Loucy (cell line): ENCODE data around the gene ALDH1L2.

Source experiments
- H2AFZ ChIP-seq: fragments of 200-600 bp; sonication (generic); 2 replicates; pipeline ENCODE4 v1.6.0; 2016; ENCODE audit warnings: antibody characterized with exemption, mild to moderate bottlenecking, low read length, moderate library complexity
- H3F3A ChIP-seq: fragments of 200-600 bp; 2 replicates; pipeline ENCODE4 v1.6.0; 2016; ENCODE audit warnings: antibody characterized with exemption, low read depth, mild to moderate bottlenecking
- H3K27me3 ChIP-seq: fragments of 200-600 bp; sonication (generic); 2 replicates; pipeline ENCODE4 v1.6.1; 2014; ENCODE audit warnings: low read length, mild to moderate bottlenecking; ENCODE audit not compliant: insufficient read depth, poor library complexity, severe bottlenecking
- H3K36me3 ChIP-seq: fragments of 200-600 bp; sonication (generic); 2 replicates; pipeline ENCODE4 v1.6.1; 2016; ENCODE audit warnings: low read length; ENCODE audit not compliant: insufficient read depth
- H3K4me1 ChIP-seq: fragments of 200-600 bp; sonication (generic); 2 replicates; pipeline ENCODE4 v1.5.1; 2014; ENCODE audit warnings: low read length, mild to moderate bottlenecking; ENCODE audit not compliant: insufficient read depth, poor library complexity, severe bottlenecking
- H3K4me2 ChIP-seq: fragments of 200-600 bp; sonication (generic); 2 replicates; pipeline ENCODE4 v1.6.0; 2014; ENCODE audit warnings: antibody characterized with exemption, low read length, low read depth, mild to moderate bottlenecking; ENCODE audit not compliant: poor library complexity, severe bottlenecking
- H3K4me3 ChIP-seq: fragments of 200-600 bp; sonication (generic); 2 replicates; pipeline ENCODE4 v1.5.1; 2014; ENCODE audit warnings: low read length, mild to moderate bottlenecking, mixed read lengths; ENCODE audit not compliant: poor library complexity, severe bottlenecking
- H3K79me2 ChIP-seq: fragments of 200-600 bp; sonication (generic); 2 replicates; pipeline ENCODE4 v1.6.1; 2014; ENCODE audit warnings: low read length; ENCODE audit not compliant: insufficient read depth
- H3K9ac ChIP-seq: fragments of 200-600 bp; sonication (generic); 2 replicates; pipeline ENCODE4 v1.6.0; 2014; ENCODE audit warnings: mild to moderate bottlenecking, low read depth, low read length, moderate library complexity; ENCODE audit not compliant: poor library complexity, severe bottlenecking
- H3K9me2 ChIP-seq: fragments of 200-600 bp; sonication (generic); replicated peaks from 2 replicates; pipeline ENCODE4 v1.6.1; 2016; ENCODE audit warnings: low read depth, low read length, mixed read lengths
- H3K9me3 ChIP-seq: fragments of 200-600 bp; sonication (generic); 2 replicates; pipeline ENCODE4 v1.6.1; 2014; ENCODE audit warnings: mild to moderate bottlenecking, antibody characterized with exemption, low read length, low read depth; ENCODE audit not compliant: insufficient read depth
- H4K20me1 ChIP-seq: fragments of 200-600 bp; sonication (generic); 2 replicates; pipeline ENCODE4 v1.6.0; 2014; ENCODE audit warnings: antibody characterized with exemption, low read length, mild to moderate bottlenecking; ENCODE audit not compliant: insufficient read depth, poor library complexity, severe bottlenecking
- CTCF ChIP-seq: fragments of 200-600 bp; sonication (generic); conservative IDR thresholded peaks from 2 replicates; pipeline ENCODE4 v1.5.1; 2014; ENCODE audit warnings: mild to moderate bottlenecking, antibody characterized with exemption, low read length
- EZH2phosphoT487 ChIP-seq: fragments of 200-600 bp; IDR thresholded peaks from 2 replicates; pipeline ENCODE4 v1.6.1; 2018; ENCODE audit warnings: antibody characterized with exemption, mild to moderate bottlenecking, moderate library complexity, borderline replicate concordance

Gene ALDH1L2

DNA sequence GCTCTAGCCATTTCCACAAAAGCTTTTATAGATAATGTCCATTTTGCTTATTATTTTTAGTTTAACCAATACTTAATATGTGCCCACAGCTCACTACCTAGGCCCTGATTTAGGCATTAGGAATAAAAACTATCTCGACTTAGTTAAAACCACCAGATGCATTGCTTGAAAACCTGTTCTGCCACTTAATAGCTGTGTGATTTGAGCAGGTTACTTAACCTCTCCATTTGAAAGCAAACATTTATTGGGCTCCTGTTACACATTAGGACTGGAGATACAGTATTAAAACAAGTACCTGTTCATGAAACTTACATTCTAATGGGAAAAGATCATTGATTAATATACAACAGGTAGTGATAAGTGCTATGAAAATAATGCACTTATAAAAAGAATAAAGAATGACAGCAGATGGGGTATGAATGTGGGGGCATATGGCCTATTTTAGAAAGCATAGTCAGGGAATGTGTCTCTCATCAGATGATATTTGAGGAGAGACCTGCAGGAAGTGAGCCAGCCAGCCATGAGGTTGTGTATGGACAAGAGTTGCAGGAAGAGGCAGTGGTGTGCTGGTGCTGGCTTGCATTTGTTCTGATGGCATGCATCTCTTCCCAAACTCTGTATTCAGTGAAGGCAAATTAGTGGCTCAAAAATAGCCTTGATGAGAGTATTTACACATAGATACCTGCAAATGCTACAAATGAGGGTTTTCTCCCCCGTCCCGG, 63.9 kb downstream of the ALDH1L2 start:
- H3F3A ChIP-seq = no peaks in the 10 kb centered on the region
- H3K9ac ChIP-seq = no peak overlapping the region
- H2AFZ ChIP-seq = no peak overlapping the region
- TF ChIP-seq EZH2phosphoT487 (no peak), CTCF (no peak)
- no peak overlapping the region for H3K4me2 ChIP-seq
- H4K20me1 ChIP-seq = no peaks in the 10 kb centered on the region
- no peaks in the 10 kb centered on the region for H3K27me3 ChIP-seq
- H3K4me1 ChIP-seq = no peaks in the 10 kb centered on the region
- H3K4me3 ChIP-seq = no peak overlapping the region
- H3K9me3 ChIP-seq = no peaks in the 10 kb centered on the region
- H3K9me2 ChIP-seq = no peaks in the 10 kb centered on the region
- H3K36me3 ChIP-seq = peaks cover 10% of the 10 kb centered on the region; the same call in 1 of the 2 replicates
- no peaks in the 10 kb centered on the region for H3K79me2 ChIP-seq

GRCh38 chr12:105018776-105019175, 65.5 kb downstream of the ALDH1L2 start:
- TF ChIP-seq CTCF (no peak), EZH2phosphoT487 (no peak)
- Histone ChIP-seq H2AFZ (no peak overlapping the region), H3K79me2 (no peaks in the 10 kb centered on the region), H3K4me3 (no peak overlapping the region), H3F3A (no peaks in the 10 kb centered on the region), H4K20me1 (no peaks in the 10 kb centered on the region), H3K36me3 (peaks cover 17% of the 10 kb centered on the region; the same call in 1 of the 2 replicates), H3K9me3 (no peaks in the 10 kb centered on the region), H3K9ac (no peak overlapping the region), H3K4me1 (no peaks in the 10 kb centered on the region), H3K4me2 (no peak overlapping the region), H3K9me2 (no peaks in the 10 kb centered on the region), H3K27me3 (no peaks in the 10 kb centered on the region)

GRCh38 chr12:105018012-105018411, 66.2 kb downstream of the ALDH1L2 start:
- TF ChIP-seq CTCF (no peak), EZH2phosphoT487 (no peak)
- H3K4me1 ChIP-seq = no peaks in the 10 kb centered on the region
- no peak overlapping the region for H3K4me3 ChIP-seq
- H3K9me3 ChIP-seq = no peaks in the 10 kb centered on the region
- no peaks in the 10 kb centered on the region for H3K9me2 ChIP-seq
- no peak overlapping the region for H3K4me2 ChIP-seq
- H3K9ac ChIP-seq = no peak overlapping the region
- no peaks in the 10 kb centered on the region for H3K27me3 ChIP-seq
- H3K79me2 ChIP-seq = no peaks in the 10 kb centered on the region
- peaks cover 22% of the 10 kb centered on the region; the same call in 1 of the 2 replicates for H3K36me3 ChIP-seq
- H2AFZ ChIP-seq = no peak overlapping the region
- no peaks in the 10 kb centered on the region for H4K20me1 ChIP-seq
- H3F3A ChIP-seq = no peaks in the 10 kb centered on the region
